H9 (cell line): ENCODE measurements around the gene ARHGAP15. TPM values are rescaled to one million over a fixed set of nuclear protein-coding genes. Genes with fewer than 3 reads are reported as not detected.

Experiments used
- DNase-seq: peaks from one replicate; pipeline ENCODE4 v3.0.0-alpha.2; 2017
- H2AFZ ChIP-seq: one replicate; pipeline ENCODE4 v1.6.1; 2013; ENCODE audit warnings: mild to moderate bottlenecking, low read length, control low read depth, moderate library complexity
- H2AK5ac ChIP-seq: 2 replicates; pipeline ENCODE4 v1.6.1; 2013; ENCODE audit warnings: low read length, control low read depth, mixed read lengths; ENCODE audit not compliant: insufficient read length
- H2BK120ac ChIP-seq: one replicate; pipeline ENCODE4 v1.6.1; 2013; ENCODE audit warnings: low read depth, mild to moderate bottlenecking, low read length, control low read depth, inconsistent platforms; ENCODE audit not compliant: poor library complexity, severe bottlenecking
- H2BK12ac ChIP-seq: 2 replicates; pipeline ENCODE4 v1.6.1; 2013; ENCODE audit warnings: low read length, control low read depth, mixed read lengths, low read depth; ENCODE audit not compliant: insufficient read length
- H2BK15ac ChIP-seq: 2 replicates; pipeline ENCODE4 v1.6.1; 2013; ENCODE audit warnings: low read depth, low read length, control low read depth
- H2BK20ac ChIP-seq: one replicate; pipeline ENCODE4 v1.6.1; 2013; ENCODE audit warnings: low read depth, mild to moderate bottlenecking, low read length, control low read depth, inconsistent platforms; ENCODE audit not compliant: poor library complexity, severe bottlenecking
- H2BK5ac ChIP-seq: 2 replicates; pipeline ENCODE4 v1.6.1; 2013; ENCODE audit warnings: low read length, control low read depth, mixed read lengths; ENCODE audit not compliant: insufficient read length
- H3K14ac ChIP-seq: 2 replicates; pipeline ENCODE4 v1.6.1; 2013; ENCODE audit warnings: low read length, control low read depth; ENCODE audit not compliant: insufficient read depth
- H3K18ac ChIP-seq: 2 replicates; pipeline ENCODE4 v1.6.1; 2013; ENCODE audit warnings: low read depth, mild to moderate bottlenecking, mixed read lengths, low read length, control low read depth; ENCODE audit not compliant: insufficient read length
- H3K23ac ChIP-seq: 2 replicates; pipeline ENCODE4 v1.6.1; 2013; ENCODE audit warnings: low read length, control low read depth, mixed read lengths, low read depth; ENCODE audit not compliant: insufficient read length
- H3K23me2 ChIP-seq: 2 replicates; pipeline ENCODE4 v1.6.1; 2013; ENCODE audit warnings: low read depth, mild to moderate bottlenecking, mixed read lengths, low read length, control low read depth; ENCODE audit not compliant: insufficient read length, poor library complexity, severe bottlenecking
- H3K27ac ChIP-seq: 2 replicates; pipeline ENCODE4 v1.5.1; 2013; ENCODE audit warnings: low read length, control low read depth, mixed read lengths, low read depth; ENCODE audit not compliant: insufficient read length
- H3K27me3 ChIP-seq: 2 replicates; pipeline ENCODE4 v1.6.1; 2013; ENCODE audit warnings: low read length, control low read depth, inconsistent platforms; ENCODE audit not compliant: insufficient read depth
- H3K4ac ChIP-seq: 2 replicates; pipeline ENCODE4 v1.6.1; 2013; ENCODE audit warnings: low read depth, mild to moderate bottlenecking, control low read depth, inconsistent platforms, low read length, moderate library complexity
- H3K4me1 ChIP-seq: 2 replicates; pipeline ENCODE4 v1.6.1; 2013; ENCODE audit warnings: low read length, control low read depth, inconsistent platforms; ENCODE audit not compliant: insufficient read depth
- H3K4me2 ChIP-seq: 2 replicates; pipeline ENCODE4 v1.6.1; 2013; ENCODE audit warnings: low read length, control low read depth, mixed read lengths; ENCODE audit not compliant: insufficient read length, insufficient read depth
- H3K56ac ChIP-seq: 2 replicates; pipeline ENCODE4 v1.6.1; 2013; ENCODE audit warnings: low read depth, mild to moderate bottlenecking, mixed read lengths, low read length, control low read depth; ENCODE audit not compliant: insufficient read length
- H3K79me1 ChIP-seq: 2 replicates; pipeline ENCODE4 v1.6.1; 2013; ENCODE audit warnings: low read depth, mild to moderate bottlenecking, moderate library complexity, low read length, control low read depth, inconsistent platforms; ENCODE audit not compliant: insufficient read depth, poor library complexity, severe bottlenecking
- H3K79me2 ChIP-seq: 2 replicates; pipeline ENCODE4 v1.6.1; 2013; ENCODE audit warnings: low read length, control low read depth, inconsistent platforms; ENCODE audit not compliant: insufficient read depth
- H3K9ac ChIP-seq: 2 replicates; pipeline ENCODE4 v1.6.1; 2013; ENCODE audit warnings: low read length, control low read depth, mixed read lengths; ENCODE audit not compliant: insufficient read length; ENCODE audit errors: extremely low read depth
- H3K9me3 ChIP-seq: one replicate; pipeline ENCODE4 v1.6.1; 2013; ENCODE audit warnings: low read depth, low read length, inconsistent platforms; ENCODE audit not compliant: control insufficient read depth
- H3T11ph ChIP-seq: one replicate; pipeline ENCODE4 v1.6.1; 2013; ENCODE audit warnings: mild to moderate bottlenecking, low read length, control low read depth, inconsistent platforms
- H4K20me1 ChIP-seq: one replicate; pipeline ENCODE4 v1.6.1; 2013; ENCODE audit not compliant: control insufficient read depth, insufficient read length, insufficient read depth
- H4K5ac ChIP-seq: 2 replicates; pipeline ENCODE4 v1.6.1; 2013; ENCODE audit warnings: low read depth, mild to moderate bottlenecking, mixed read lengths, low read length, control low read depth; ENCODE audit not compliant: insufficient read length
- H4K8ac ChIP-seq: replicated peaks from 2 replicates; pipeline ENCODE4 v1.6.1; 2013; ENCODE audit warnings: low read length, control low read depth, mixed read lengths, low read depth; ENCODE audit not compliant: insufficient read length
- H4K91ac ChIP-seq: 2 replicates; pipeline ENCODE4 v1.6.1; 2013; ENCODE audit warnings: low read depth, mild to moderate bottlenecking, moderate library complexity, mixed read lengths, low read length, control low read depth; ENCODE audit not compliant: insufficient read length
- H3K27ac Mint-ChIP-seq, 3 experiments: 2 replicates in 2 of 3; 3 replicates in 1 of 3; pipeline ENCODE4 v1.8.0; 2020 to 2021; ENCODE audit warnings: mixed read lengths in 3 of 3, mild to moderate bottlenecking in 1 of 3, moderate library complexity in 1 of 3
- H3K27me3 Mint-ChIP-seq: 2 replicates; pipeline ENCODE4 v1.8.0; 2021; ENCODE audit warnings: low read depth, mild to moderate bottlenecking, moderate library complexity, mixed read lengths
- H3K36me3 Mint-ChIP-seq, 3 experiments: 2 replicates in 2 of 3; 3 replicates in 1 of 3; pipeline ENCODE4 v1.8.0; 2020 to 2021; ENCODE audit warnings: low read depth in 3 of 3, mixed read lengths in 3 of 3; ENCODE audit not compliant: insufficient read depth in 1 of 3
- H3K4me1 Mint-ChIP-seq, 2 experiments: 2 replicates each; pipeline ENCODE4 v1.8.0; 2020; ENCODE audit warnings: mixed read lengths in 2 of 2
- H3K4me3 Mint-ChIP-seq, 2 experiments: 2 replicates in 1 of 2; 3 replicates in 1 of 2; pipeline ENCODE4 v1.8.0; 2020 to 2021; ENCODE audit warnings: mild to moderate bottlenecking in 2 of 2, mixed read lengths in 2 of 2, moderate library complexity in 1 of 2
- H3K9me3 Mint-ChIP-seq, 2 experiments: 2 replicates in 1 of 2; 3 replicates in 1 of 2; pipeline ENCODE4 v1.8.0; 2020; ENCODE audit warnings: mild to moderate bottlenecking in 2 of 2, mixed read lengths in 2 of 2, moderate library complexity in 1 of 2
- WGBS: extraction: QIAGEN DNeasy Blood & Tissue Kit; methylation state at CpG from one replicate; pipeline ENCODE4 v1.1.7; 2013; ENCODE audit warnings: missing lambda C conversion rate, low lambda C conversion rate, mixed read lengths; ENCODE audit not compliant: insufficient read length; ENCODE audit errors: extremely low coverage; 5-methylcytosine and 5-hydroxymethylcytosine counted together
- total RNA-seq: library from RNA; stranded (reverse); gene quantifications from 2 replicates; pipeline ENCODE4 v1.2.1, GENCODE V29; 2021
- TF ChIP-seq, protein P1 (sequence below): fragments of 200-600 bp; sonication (generic); conservative IDR thresholded peaks from 3 replicates; pipeline ENCODE4 v1.8.0; 2021; ENCODE audit warnings: antibody characterized with exemption, mild to moderate bottlenecking

Gene ARHGAP15
- total RNA-seq, 1 experiment from 2014 or later = not detected

DNA sequence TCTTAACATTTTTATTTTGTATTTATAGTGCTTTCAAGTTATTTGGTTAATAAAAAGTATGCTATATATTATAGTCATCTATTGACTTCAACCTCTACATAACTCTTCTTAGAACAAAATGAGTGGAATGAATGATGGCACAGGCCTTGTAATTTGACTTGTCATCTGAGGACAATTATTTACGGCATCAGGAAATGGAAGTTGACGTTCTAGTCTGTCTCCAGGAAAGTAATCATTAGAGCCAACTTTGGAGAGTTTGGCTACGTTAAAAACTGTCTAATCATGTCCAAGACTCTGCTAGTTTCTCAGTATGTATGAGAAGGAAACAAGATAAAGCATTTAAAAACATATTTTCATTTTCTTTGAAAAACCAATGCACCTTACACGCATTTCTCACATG, 353.6 kb downstream of the ARHGAP15 start:
- no peak overlapping the region for H3K4ac ChIP-seq
- no peak overlapping the region for H2AK5ac ChIP-seq
- no peaks in the 10 kb centered on the region for H3K79me2 ChIP-seq
- no peak overlapping the region for H3K18ac ChIP-seq
- H3K9ac ChIP-seq = no peak overlapping the region
- H3K14ac ChIP-seq = no peak overlapping the region
- H3K36me3 Mint-ChIP-seq = no peaks in the 10 kb centered on the region
- no peak overlapping the region for H4K91ac ChIP-seq
- no peaks in the 10 kb centered on the region for H3K23me2 ChIP-seq
- no peaks in the 10 kb centered on the region for H3K9me3 ChIP-seq
- no peaks in the 10 kb centered on the region for H4K20me1 ChIP-seq
- no peak overlapping the region for H2BK5ac ChIP-seq
- H3K27ac Mint-ChIP-seq = no peak overlapping the region
- H3K4me1 Mint-ChIP-seq = peaks cover 27 to 30% of the 10 kb centered on the region in 2 experiments
- H2BK120ac ChIP-seq = no peak overlapping the region
- DNase-seq = no peak
- no peak overlapping the region for H2BK20ac ChIP-seq
- no peak overlapping the region for H3K4me2 ChIP-seq
- no peak overlapping the region for H2BK15ac ChIP-seq
- TF ChIP-seq, protein P1, sequence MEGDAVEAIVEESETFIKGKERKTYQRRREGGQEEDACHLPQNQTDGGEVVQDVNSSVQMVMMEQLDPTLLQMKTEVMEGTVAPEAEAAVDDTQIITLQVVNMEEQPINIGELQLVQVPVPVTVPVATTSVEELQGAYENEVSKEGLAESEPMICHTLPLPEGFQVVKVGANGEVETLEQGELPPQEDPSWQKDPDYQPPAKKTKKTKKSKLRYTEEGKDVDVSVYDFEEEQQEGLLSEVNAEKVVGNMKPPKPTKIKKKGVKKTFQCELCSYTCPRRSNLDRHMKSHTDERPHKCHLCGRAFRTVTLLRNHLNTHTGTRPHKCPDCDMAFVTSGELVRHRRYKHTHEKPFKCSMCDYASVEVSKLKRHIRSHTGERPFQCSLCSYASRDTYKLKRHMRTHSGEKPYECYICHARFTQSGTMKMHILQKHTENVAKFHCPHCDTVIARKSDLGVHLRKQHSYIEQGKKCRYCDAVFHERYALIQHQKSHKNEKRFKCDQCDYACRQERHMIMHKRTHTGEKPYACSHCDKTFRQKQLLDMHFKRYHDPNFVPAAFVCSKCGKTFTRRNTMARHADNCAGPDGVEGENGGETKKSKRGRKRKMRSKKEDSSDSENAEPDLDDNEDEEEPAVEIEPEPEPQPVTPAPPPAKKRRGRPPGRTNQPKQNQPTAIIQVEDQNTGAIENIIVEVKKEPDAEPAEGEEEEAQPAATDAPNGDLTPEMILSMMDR = no peak
- H3K23ac ChIP-seq = no peak overlapping the region
- no peak overlapping the region for H3K4me3 Mint-ChIP-seq
- no peak overlapping the region for H4K5ac ChIP-seq
- H3K56ac ChIP-seq = no peak overlapping the region
- H3K27me3 ChIP-seq = no peaks in the 10 kb centered on the region; the same call in 1 of the 2 replicates
- H2BK12ac ChIP-seq = no peak overlapping the region
- H3K79me1 ChIP-seq = no peaks in the 10 kb centered on the region
- no CpG with 5 or more reads among the region's 4 CpGs for WGBS
- no peak overlapping the region for H2AFZ ChIP-seq
- H4K8ac ChIP-seq = no peak overlapping the region
- no peak overlapping the region for H3K27ac ChIP-seq
- H3K27me3 Mint-ChIP-seq = peaks cover 34% of the 10 kb centered on the region
- no peaks in the 10 kb centered on the region for H3K9me3 Mint-ChIP-seq
- H3K4me1 ChIP-seq = no peaks in the 10 kb centered on the region
- no peak overlapping the region for H3T11ph ChIP-seq
